ENCODE results near the gene RNU6-9. TPM values are rescaled to one million over a fixed set of nuclear protein-coding genes. Genes with fewer than 3 reads are reported as not detected.
A peak's percentile ranks its signal among the peaks of the same experiment; 100 is the strongest.

Gene RNU6-9
- polyA plus RNA-seq, 3 donors from 2014 or later, result not detected

DNA sequence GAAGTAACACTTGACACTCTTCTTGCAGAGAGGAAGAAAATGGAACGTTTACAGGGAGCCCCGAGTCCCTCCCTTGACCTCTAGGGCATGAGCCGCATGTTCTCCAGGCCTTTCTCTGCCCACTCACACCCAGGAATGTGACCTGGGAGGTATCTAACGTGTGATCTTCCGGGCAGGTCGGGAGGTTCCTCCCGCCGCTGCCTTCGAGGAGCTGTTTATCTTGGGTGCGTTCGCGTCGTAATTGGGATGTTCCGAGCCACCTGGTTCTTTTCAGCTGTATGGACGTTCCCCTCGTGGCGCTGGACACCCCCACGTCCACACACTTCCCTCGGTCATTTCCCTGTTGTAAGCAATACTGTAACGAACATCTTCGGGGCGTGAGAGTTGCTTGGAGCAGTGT lies 46.2 kb downstream of the RNU6-9 start:
- Mint-ChIP-seq H3K9me3 (peaks cover 0 to 2% (median 0%) of the 10 kb centered on the region in 6 donors), H3K4me3 (peak overlapping the region in 3 of 5 donors; percentile 17 to 72 (median 42)), H3K27me3 (ENCODE audit: low read depth in 3 of 3) (peaks cover 10 to 13% (median 12%) of the 10 kb centered on the region in 3 donors), H3K27ac (peak overlapping the region in 4 of 6 donors; percentile 34 to 93 (median 89)), H3K36me3 (peaks cover 0 to 4% (median 4%) of the 10 kb centered on the region in 3 donors), H3K4me1 (peaks cover 28 to 37% of the 10 kb centered on the region in 2 donors)
- DNase-seq, result no peak

DNA sequence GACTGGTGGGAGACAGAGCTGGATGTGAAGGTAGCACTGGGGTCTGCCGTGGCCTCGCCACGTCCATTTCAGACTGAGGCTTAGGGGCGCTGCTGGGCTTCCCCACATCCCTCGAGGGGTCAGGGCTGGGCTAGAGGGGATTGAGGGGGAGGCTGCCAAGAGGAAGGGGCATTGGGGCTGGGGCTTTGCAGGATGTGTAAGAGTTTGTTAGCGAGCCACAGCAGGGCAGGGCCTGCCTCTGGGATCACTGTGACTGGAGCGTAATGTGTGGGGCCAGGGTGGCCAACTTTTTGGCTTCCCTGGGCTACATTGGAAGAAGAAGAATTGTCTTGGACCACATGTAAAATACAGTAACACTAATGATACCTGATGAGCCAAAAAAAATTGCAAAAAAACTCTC lies 46.6 kb downstream of the RNU6-9 start:
- Mint-ChIP-seq H3K27me3 (ENCODE audit: low read depth in 3 of 3) (peaks cover 10 to 13% (median 12%) of the 10 kb centered on the region in 3 donors), H3K36me3 (peaks cover 0 to 4% (median 4%) of the 10 kb centered on the region in 3 donors), H3K4me3 (peak overlapping the region; percentile 72 to 83 (median 81)), H3K9me3 (peaks cover 0 to 2% (median 0%) of the 10 kb centered on the region in 6 donors), H3K4me1 (peaks cover 28 to 37% of the 10 kb centered on the region in 2 donors), H3K27ac (peak overlapping the region; percentile 75 to 93 (median 85))
- DNase-seq, result no peak

DNA sequence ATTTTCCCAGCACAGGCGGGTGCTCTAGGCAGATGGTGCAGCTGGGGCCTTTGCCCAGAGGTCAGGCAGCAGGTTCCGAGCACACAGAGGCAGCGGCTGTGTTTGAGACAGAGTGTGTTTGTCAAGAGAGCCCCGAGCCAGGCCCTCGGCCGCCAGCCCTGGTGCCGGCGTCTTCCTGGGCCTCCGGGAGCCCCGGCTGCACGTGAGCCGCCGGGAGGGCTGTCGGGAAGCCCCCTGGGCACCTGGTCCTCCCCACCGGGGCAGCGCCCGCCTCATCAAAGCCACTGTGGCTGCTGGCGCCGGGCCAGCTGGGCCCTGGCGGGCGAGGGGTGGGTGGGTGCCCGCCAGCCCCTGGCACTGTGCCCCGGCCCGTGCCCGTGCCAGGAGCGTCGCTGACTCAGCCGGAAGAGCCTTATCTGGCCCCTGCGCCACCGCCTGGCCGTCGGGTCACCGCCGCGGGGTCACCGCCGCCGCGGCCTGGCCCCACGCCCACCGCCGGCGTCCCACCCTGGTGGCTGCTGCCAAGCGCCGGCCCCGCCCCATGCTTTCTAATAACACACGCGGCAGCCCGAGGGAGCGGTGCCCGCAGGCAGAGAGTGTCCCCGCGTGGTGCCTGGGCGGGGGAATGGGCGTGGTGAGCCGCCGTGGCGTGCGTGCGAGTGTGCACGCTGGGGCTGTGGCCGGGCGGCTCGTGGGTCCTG lies 47.5 kb downstream of the RNU6-9 start:
- peaks cover 10 to 13% (median 12%) of the 10 kb centered on the region in 3 donors for H3K27me3 Mint-ChIP-seq (ENCODE audit: low read depth in 3 of 3)
- H3K36me3 Mint-ChIP-seq, result peaks cover 0 to 4% (median 4%) of the 10 kb centered on the region in 3 donors
- H3K4me1 Mint-ChIP-seq, result peaks cover 28 to 31% of the 10 kb centered on the region in 2 donors
- peak; percentile 80 to 85 (median 82) for DNase-seq
- peak overlapping the region; percentile 72 to 84 (median 81) for H3K4me3 Mint-ChIP-seq
- H3K9me3 Mint-ChIP-seq, result peaks cover 0 to 2% (median 0%) of the 10 kb centered on the region in 6 donors
- H3K27ac Mint-ChIP-seq, result peak overlapping the region; percentile 75 to 93 (median 85)

DNA sequence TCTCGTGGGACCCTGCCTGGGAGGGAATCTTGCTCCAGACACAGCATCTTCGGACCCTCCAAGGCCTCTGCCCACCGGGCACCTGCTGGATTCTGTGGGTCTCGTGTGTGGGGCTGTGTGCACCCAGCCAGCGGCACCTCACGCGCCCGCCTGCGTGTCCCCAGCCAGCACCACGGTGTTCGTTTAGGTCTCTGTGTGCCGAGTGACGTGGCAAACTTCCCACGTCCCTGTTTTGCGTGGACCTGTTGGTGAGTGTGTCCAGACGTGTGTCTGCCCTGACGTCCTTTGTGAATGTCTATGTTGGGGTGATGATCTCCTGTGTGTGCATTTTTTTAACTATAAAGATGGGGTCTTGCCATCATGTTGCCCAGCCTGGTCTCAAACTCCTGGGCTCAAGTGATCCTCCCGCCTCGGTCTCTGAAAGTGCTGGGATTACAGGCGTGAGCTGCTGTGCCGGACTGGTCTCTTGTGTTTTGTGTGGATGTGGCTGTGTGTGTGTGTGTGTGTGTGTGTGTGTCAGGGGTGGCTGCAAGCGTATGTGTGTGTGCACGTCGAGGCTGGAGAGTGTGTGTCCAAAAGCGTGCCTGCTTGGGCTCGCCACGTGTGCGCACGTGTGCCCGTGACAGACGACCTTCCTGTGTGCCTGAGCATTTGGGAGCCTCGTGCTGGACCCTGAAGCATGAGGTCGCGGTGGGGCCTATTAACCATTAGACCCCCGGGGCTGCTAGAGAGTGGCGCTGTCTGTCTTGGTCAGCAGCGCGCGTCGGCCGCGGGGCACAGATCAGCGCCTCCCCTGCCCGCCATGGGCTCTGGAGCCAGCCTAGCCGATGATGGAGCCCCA lies 48.2 kb downstream of the RNU6-9 start:
- Mint-ChIP-seq H3K36me3 (peaks cover 0 to 4% (median 4%) of the 10 kb centered on the region in 3 donors), H3K4me1 (peaks cover 28 to 31% of the 10 kb centered on the region in 2 donors), H3K9me3 (peaks cover 0 to 2% (median 0%) of the 10 kb centered on the region in 6 donors), H3K27me3 (ENCODE audit: low read depth in 3 of 3) (peaks cover 10 to 13% (median 12%) of the 10 kb centered on the region in 3 donors), H3K4me3 (peak overlapping the region; percentile 67 to 84 (median 80)), H3K27ac (peak overlapping the region; percentile 53 to 82 (median 74))
- no peak for DNase-seq

DNA sequence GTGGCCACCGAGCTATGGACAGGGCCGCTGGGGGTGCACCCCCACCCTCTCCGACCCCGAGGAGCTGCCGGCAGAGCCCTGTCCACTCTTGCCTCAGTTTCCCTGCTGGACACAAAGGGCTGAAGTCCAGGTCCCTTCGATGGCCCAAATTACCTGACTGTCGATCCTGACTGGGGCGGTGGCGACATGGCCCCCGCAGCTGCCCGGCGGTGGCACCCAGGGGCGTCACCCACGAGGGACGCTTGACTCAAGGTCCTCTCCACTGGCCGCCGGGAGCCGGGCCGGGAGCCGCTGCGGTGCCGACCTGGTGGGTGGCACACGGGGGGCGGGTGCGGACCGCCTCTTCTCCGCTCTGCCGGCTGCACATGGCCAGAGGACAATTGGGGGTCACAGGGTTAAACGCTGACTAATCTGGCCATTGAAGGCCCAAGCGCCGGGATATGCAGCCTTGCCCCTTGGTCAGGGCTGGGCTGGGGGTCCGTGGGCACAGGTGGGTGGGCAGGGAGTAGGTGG lies 48.9 kb downstream of the RNU6-9 start:
- no peak overlapping the region for H3K4me3 Mint-ChIP-seq
- peaks cover 0 to 3% (median 3%) of the 10 kb centered on the region in 3 donors for H3K36me3 Mint-ChIP-seq
- H3K9me3 Mint-ChIP-seq, result peaks cover 0 to 2% (median 0%) of the 10 kb centered on the region in 6 donors
- H3K27me3 Mint-ChIP-seq (ENCODE audit: low read depth in 3 of 3), result peaks cover 10 to 13% (median 11%) of the 10 kb centered on the region in 3 donors
- no peak overlapping the region for H3K27ac Mint-ChIP-seq
- H3K4me1 Mint-ChIP-seq, result peaks cover 25 to 26% of the 10 kb centered on the region in 2 donors
- no peak for DNase-seq

Other genes starting within 250 kb of the RNU6-9 start
- gene RNF126, start 230.3 kb upstream of the RNU6-9 start, polyA plus RNA-seq, result 100 to 1,000 TPM in 1 of 3 donors, 10 to 100 TPM in 2; 78.7 to 119 (median 94.4) TPM
- 1 to 10 TPM in 2 of 3 donors, not detected in 1; 1.4 to 2.6 TPM for gene FSTL3, start 217.1 kb upstream of the RNU6-9 start, polyA plus RNA-seq
- 10 to 100 TPM in 1 of 3 donors, 1 to 10 TPM in 2; 5.8 to 41.4 (median 6.3) TPM for gene PRSS57, start 198.0 kb upstream of the RNU6-9 start, polyA plus RNA-seq
- not detected for gene PALM, start 184.5 kb upstream of the RNU6-9 start, polyA plus RNA-seq
- gene MISP, start 142.4 kb upstream of the RNU6-9 start, polyA plus RNA-seq, result not detected
- 100 to 1,000 TPM in 1 of 3 donors, 10 to 100 TPM in 2; 70.0 to 185 (median 87.8) TPM for gene PTBP1, start 96.0 kb upstream of the RNU6-9 start, polyA plus RNA-seq
- not detected for gene PLPPR3, start 71.5 kb upstream of the RNU6-9 start, polyA plus RNA-seq
- not detected for gene AZU1, start 65.6 kb upstream of the RNU6-9 start, polyA plus RNA-seq
- gene PRTN3, start 52.5 kb upstream of the RNU6-9 start, polyA plus RNA-seq, result not detected
- not detected for gene ELANE, start 41.2 kb upstream of the RNU6-9 start, polyA plus RNA-seq
- 1 to 10 TPM; 1.5 to 4.1 (median 3.6) TPM for gene CFD, start 33.8 kb upstream of the RNU6-9 start, polyA plus RNA-seq
- 100 to 1,000 TPM in 1 of 3 donors, 10 to 100 TPM in 2; 44.2 to 112 (median 48.0) TPM for gene MED16, start 297 bp upstream of the RNU6-9 start, polyA plus RNA-seq
- gene R3HDM4, start 19.7 kb downstream of the RNU6-9 start, polyA plus RNA-seq, result 100 to 1,000 TPM in 1 of 3 donors, 10 to 100 TPM in 2; 83.5 to 146 (median 85.8) TPM
- not detected for gene KISS1R, start 23.8 kb downstream of the RNU6-9 start, polyA plus RNA-seq
- 1 to 10 TPM; 1.0 to 1.7 (median 1.4) TPM for gene ARID3A, start 32.6 kb downstream of the RNU6-9 start, polyA plus RNA-seq
- 100 to 1,000 TPM in 1 of 3 donors, 10 to 100 TPM in 2; 60.5 to 116 (median 70.9) TPM for gene WDR18, start 90.9 kb downstream of the RNU6-9 start, polyA plus RNA-seq
- gene GRIN3B, start 106.9 kb downstream of the RNU6-9 start, polyA plus RNA-seq, result not detected
- 100 to 1,000 TPM in 1 of 3 donors, 10 to 100 TPM in 2; 45.6 to 102 (median 61.1) TPM for gene TMEM259, start 127.6 kb downstream of the RNU6-9 start, polyA plus RNA-seq
- not detected for gene RNU6-2, start 128.0 kb downstream of the RNU6-9 start, polyA plus RNA-seq
- 100 to 1,000 TPM; 227 to 382 (median 255) TPM for gene CNN2, start 133.1 kb downstream of the RNU6-9 start, polyA plus RNA-seq
- 10 to 100 TPM in 1 of 3 donors, 1 to 10 TPM in 2; 4.5 to 13.3 (median 5.2) TPM for gene ABCA7, start 146.6 kb downstream of the RNU6-9 start, polyA plus RNA-seq
- 100 to 1,000 TPM; 164 to 417 (median 169) TPM for gene ARHGAP45, start 173.7 kb downstream of the RNU6-9 start, polyA plus RNA-seq
- 100 to 1,000 TPM; 182 to 288 (median 237) TPM for gene POLR2E, start 201.9 kb downstream of the RNU6-9 start, polyA plus RNA-seq
- 100 to 1,000 TPM; 225 to 320 (median 280) TPM for gene GPX4, start 210.5 kb downstream of the RNU6-9 start, polyA plus RNA-seq

Data from immature natural killer cell (primary cell).